Astrocyte of the cerebellum (primary cell): ENCODE results near the gene LRATD1.

Source experiments
- DNase-seq: peaks from one replicate; pipeline ENCODE4 v3.0.0-alpha.2; 2011; ENCODE audit warnings: low read depth
- H3K4me3 ChIP-seq: 2 replicates; pipeline ENCODE4 v1.5.1; 2011; ENCODE audit warnings: mild to moderate bottlenecking, low read depth, low read length, moderate library complexity
- in situ Hi-C: cut with HindIII; loops from 2 replicates; pipeline ENCODE4 v1.10.0; 2017; ENCODE audit warnings: low sequenced_read_pairs
- TF ChIP-seq, protein P1 (sequence below): IDR thresholded peaks from 2 replicates; pipeline ENCODE4 v1.5.1; 2012; ENCODE audit warnings: low read length, low read depth, moderate library complexity, mild to moderate bottlenecking; ENCODE audit errors: missing control alignments

LRATD1 gene

DNA sequence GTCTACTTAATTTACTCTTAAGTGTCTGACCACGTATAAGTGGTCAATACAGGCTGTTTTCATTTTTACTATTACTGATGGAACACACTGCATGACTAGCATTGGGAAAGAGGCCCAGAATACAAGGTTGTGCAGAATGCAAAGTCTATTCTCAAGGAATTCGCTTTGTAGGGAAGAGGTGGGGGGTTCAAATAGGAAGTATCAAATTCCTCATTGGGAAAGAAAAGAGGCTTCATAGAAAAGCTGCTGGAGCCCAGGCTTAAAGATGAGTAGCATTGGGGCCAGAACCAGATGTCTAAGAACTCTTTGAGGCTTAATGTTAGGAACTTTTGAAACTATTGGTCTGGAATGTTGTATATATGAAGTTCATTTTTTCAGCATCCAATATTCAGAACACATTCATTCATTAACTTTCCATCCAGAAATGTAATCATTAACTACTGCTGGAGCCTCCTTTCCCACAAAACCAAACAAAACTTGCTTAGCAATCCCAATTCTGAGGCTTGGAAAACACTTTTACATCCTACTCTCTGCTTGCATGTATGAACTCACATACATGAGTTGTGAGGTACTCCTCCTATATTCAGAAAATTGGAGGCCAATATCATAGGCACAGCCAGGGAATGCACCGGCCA, 994 bp upstream of the LRATD1 start:
- H3K4me3 ChIP-seq = peak overlapping the region; percentile 55
- DNase-seq = no peak
- in situ Hi-C loops = no loop called here
- TF ChIP-seq, protein P1, sequence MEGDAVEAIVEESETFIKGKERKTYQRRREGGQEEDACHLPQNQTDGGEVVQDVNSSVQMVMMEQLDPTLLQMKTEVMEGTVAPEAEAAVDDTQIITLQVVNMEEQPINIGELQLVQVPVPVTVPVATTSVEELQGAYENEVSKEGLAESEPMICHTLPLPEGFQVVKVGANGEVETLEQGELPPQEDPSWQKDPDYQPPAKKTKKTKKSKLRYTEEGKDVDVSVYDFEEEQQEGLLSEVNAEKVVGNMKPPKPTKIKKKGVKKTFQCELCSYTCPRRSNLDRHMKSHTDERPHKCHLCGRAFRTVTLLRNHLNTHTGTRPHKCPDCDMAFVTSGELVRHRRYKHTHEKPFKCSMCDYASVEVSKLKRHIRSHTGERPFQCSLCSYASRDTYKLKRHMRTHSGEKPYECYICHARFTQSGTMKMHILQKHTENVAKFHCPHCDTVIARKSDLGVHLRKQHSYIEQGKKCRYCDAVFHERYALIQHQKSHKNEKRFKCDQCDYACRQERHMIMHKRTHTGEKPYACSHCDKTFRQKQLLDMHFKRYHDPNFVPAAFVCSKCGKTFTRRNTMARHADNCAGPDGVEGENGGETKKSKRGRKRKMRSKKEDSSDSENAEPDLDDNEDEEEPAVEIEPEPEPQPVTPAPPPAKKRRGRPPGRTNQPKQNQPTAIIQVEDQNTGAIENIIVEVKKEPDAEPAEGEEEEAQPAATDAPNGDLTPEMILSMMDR = no peak

- in situ Hi-C loops = no loop called here
- no peak for DNase-seq
- TF ChIP-seq, protein P1 = no peak
- peak overlapping the region; percentile 55 for H3K4me3 ChIP-seq
Measured at GRCh38 chr2:14633061-14633460, 544 bp downstream of the LRATD1 start.

DNA sequence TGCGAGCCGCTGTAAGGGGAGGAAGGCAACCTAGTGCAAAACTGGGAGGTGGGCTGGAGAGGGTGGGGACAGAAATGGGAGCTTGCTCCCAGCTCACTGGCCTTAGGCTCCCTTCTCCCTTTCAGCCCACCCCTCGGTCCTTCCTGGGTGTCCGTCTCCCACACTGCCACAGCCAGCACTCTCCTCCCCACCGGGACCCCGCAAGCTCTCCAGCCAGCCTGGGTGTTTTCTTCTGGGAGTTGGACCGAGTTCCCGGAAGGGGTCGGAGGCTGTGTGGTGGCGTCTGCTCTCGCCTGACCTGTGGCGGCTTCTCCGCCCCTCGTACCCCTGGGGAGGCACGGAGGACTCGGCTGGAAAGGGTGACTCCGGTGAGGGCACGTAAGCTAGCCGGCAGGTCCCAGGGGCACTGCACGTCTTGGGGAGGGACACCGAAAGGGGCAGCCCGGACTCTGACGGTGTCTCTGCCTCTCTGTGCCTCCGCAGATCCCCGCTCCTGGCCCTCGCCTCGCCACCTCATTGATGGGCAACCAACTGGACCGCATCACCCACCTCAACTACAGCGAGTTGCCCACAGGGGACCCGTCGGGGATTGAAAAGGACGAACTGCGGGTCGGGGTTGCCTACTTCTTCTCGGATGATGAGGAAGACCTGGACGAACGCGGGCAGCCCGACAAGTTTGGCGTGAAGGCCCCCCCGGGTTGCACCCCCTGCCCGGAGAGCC, 1.1 kb downstream of the LRATD1 start:
- in situ Hi-C loops = no loop called here
- peak overlapping the region; percentile 55 for H3K4me3 ChIP-seq
- TF ChIP-seq, protein P1 = no peak
- no peak for DNase-seq

DNA sequence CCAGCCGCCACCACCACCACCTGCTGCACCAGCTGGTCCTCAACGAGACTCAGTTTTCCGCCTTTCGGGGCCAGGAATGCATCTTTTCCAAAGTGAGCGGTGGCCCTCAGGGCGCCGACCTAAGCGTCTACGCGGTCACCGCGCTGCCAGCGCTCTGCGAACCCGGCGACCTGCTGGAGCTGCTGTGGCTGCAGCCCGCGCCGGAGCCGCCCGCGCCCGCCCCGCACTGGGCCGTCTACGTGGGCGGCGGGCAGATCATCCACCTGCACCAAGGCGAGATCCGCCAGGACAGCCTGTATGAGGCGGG, 1.6 kb downstream of the LRATD1 start:
- no peak for DNase-seq
- H3K4me3 ChIP-seq = peak overlapping the region; percentile 55
- in situ Hi-C loops = no loop called here
- TF ChIP-seq, protein P1 = no peak

DNA sequence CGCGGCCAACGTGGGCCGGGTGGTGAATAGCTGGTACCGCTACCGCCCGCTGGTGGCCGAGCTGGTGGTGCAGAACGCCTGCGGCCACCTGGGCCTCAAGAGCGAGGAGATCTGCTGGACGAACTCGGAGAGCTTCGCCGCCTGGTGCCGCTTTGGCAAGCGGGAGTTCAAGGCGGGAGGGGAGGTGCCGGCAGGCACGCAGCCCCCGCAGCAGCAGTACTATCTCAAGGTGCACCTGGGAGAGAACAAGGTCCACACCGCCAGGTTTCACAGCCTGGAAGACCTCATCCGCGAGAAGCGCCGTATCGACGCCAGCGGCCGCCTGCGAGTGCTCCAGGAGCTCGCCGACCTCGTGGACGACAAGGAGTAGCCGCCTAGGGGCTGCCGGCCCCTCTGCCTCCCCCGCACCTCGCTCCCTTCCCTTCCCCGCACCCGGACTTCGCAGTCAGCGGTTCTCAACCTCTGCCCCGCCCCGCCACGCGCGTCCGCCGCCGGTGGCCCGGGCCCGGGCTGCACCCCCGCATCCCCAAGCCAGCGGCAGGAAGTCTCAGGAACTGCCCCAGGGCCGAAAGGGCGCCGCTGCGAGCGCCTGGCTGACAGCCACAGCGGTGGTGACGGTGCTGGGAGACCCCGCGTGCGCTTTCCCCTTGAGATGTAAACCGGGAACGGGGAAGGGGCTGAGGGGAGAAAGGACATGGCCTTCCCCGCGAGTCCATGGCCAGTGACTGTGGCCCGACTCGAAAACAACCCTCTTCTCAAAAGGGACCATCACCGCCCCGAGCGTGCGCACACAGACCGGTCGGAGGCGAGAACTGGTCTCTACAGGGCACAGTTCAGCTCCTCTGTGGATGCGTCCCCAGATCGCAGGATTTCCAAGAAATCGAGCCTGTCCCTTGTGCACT, 2.2 kb downstream of the LRATD1 start:
- peak overlapping the region; percentile 55 for H3K4me3 ChIP-seq
- DNase-seq = peak; percentile 48
- in situ Hi-C loops = no loop called here
- TF ChIP-seq, protein P1 = peak; percentile 78

DNA sequence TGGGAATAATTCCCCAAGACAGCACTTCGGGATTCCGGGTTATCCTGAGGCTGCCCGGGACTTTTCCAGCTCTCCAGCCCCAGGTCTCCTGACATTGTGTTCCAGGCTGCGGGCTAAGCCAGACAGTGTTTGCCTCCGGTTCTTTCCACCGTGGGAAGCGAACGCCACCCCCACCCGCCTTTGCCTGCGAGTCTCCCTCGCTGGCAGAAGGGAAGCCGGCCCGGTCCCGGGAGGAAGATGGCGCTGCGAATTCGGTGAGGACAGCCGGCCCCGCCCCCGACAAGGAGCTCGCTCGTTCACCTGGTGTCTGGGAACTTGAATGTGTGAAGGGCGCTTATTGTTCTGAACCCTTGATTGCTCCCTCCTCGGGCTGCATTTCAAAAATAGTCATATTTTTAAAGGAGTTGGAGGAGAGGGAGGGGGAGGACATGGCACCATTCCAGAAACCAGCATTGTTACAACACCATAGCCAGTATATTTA, 2.9 kb downstream of the LRATD1 start:
- TF ChIP-seq, protein P1 = peak; percentile 13
- in situ Hi-C loops = no loop called here
- H3K4me3 ChIP-seq = peak overlapping the region; percentile 55
- DNase-seq = peak; percentile 39
